IgD-negative memory B cell (primary cell): Measurements from ENCODE around the gene FAM156A. TPM values are rescaled to one million over a fixed set of nuclear protein-coding genes. Genes with fewer than 3 reads are reported as not detected.
"Not testable (repeated sequence)": the region's sequence is repeated elsewhere in the genome, so short reads cannot be mapped to it uniquely, and the experiment has no call there.

Source experiments
- H3K27ac Mint-ChIP-seq, 3 donors: one replicate each; pipeline ENCODE4 v1.8.0; 2020 to 2022; ENCODE audit warnings: mild to moderate bottlenecking in 3 of 3, mixed read lengths in 3 of 3, moderate library complexity in 1 of 3
- H3K27me3 Mint-ChIP-seq: one replicate; pipeline ENCODE4 v1.8.0; 2021; ENCODE audit warnings: mixed read lengths
- H3K36me3 Mint-ChIP-seq: one replicate; pipeline ENCODE4 v1.8.0; 2020; ENCODE audit warnings: mild to moderate bottlenecking, mixed read lengths
- H3K4me1 Mint-ChIP-seq, 3 donors: one replicate each; pipeline ENCODE4 v1.8.0; 2020 to 2022; ENCODE audit warnings: mixed read lengths in 3 of 3, mild to moderate bottlenecking in 1 of 3
- H3K4me3 Mint-ChIP-seq, 4 donors: one replicate each; pipeline ENCODE4 v1.8.0; 2020 to 2022; ENCODE audit warnings: mild to moderate bottlenecking in 4 of 4, mixed read lengths in 4 of 4, moderate library complexity in 3 of 4
- H3K9me3 Mint-ChIP-seq, 3 donors: one replicate each; pipeline ENCODE4 v1.8.0; 2020 to 2021; ENCODE audit warnings: mixed read lengths in 3 of 3, mild to moderate bottlenecking in 1 of 3
- polyA plus RNA-seq: library from polyadenylated mRNA; unstranded; fragments of 300-500 nt; fragmentation: Illumina TruSeq; gene quantifications from one replicate; pipeline ENCODE4 v1.2.3, GENCODE V29; 2021

The FAM156A gene
- 3.8 TPM for polyA plus RNA-seq

GRCh38 chrX:52958113-52958959, at the start of gene FAM156A:
Gene FAM156A, minus strand, starts transcription at chrX:52958518. Its CDS starts 9,930 bp downstream, at chrX:52948588.
- not testable (repeated sequence) for H3K4me1 Mint-ChIP-seq, H3K36me3 Mint-ChIP-seq, H3K9me3 Mint-ChIP-seq, H3K4me3 Mint-ChIP-seq, H3K27ac Mint-ChIP-seq, H3K27me3 Mint-ChIP-seq

GRCh38 chrX:53005327-53005726, 47.0 kb upstream of the FAM156A start:
- H3K36me3 Mint-ChIP-seq, result no peaks in the 10 kb centered on the region
- H3K4me1 Mint-ChIP-seq, result peaks cover 0 to 1% (median 1%) of the 10 kb centered on the region in 3 donors
- no peak overlapping the region for H3K4me3 Mint-ChIP-seq
- peaks cover 0 to 4% (median 0%) of the 10 kb centered on the region in 3 donors for H3K9me3 Mint-ChIP-seq
- no peak overlapping the region for H3K27ac Mint-ChIP-seq
- H3K27me3 Mint-ChIP-seq, result peaks cover 8% of the 10 kb centered on the region

GRCh38 chrX:53004811-53005210, 46.5 kb upstream of the FAM156A start:
- Mint-ChIP-seq H3K4me1 (peaks cover 0 to 1% (median 1%) of the 10 kb centered on the region in 3 donors), H3K4me3 (no peak overlapping the region), H3K36me3 (no peaks in the 10 kb centered on the region), H3K27ac (no peak overlapping the region), H3K9me3 (peaks cover 0 to 4% (median 0%) of the 10 kb centered on the region in 3 donors), H3K27me3 (peaks cover 8% of the 10 kb centered on the region)

- Mint-ChIP-seq H3K9me3 (peaks cover 0 to 4% (median 0%) of the 10 kb centered on the region in 3 donors), H3K4me1 (peaks cover 0 to 1% (median 1%) of the 10 kb centered on the region in 3 donors), H3K36me3 (no peaks in the 10 kb centered on the region), H3K27me3 (peaks cover 8% of the 10 kb centered on the region), H3K27ac (no peak overlapping the region), H3K4me3 (no peak overlapping the region)
These were observed 45.7 kb upstream of the FAM156A start for GRCh38 chrX:53004038-53004437.

- Mint-ChIP-seq H3K4me3 (no peak overlapping the region), H3K36me3 (no peaks in the 10 kb centered on the region), H3K27me3 (peaks cover 6% of the 10 kb centered on the region), H3K9me3 (no peaks in the 10 kb centered on the region), H3K27ac (no peak overlapping the region), H3K4me1 (peaks cover 0 to 1% (median 1%) of the 10 kb centered on the region in 3 donors)
These were observed 44.8 kb upstream of the FAM156A start for GRCh38 chrX:53003111-53003510.

- Mint-ChIP-seq H3K27me3 (peaks cover 6% of the 10 kb centered on the region), H3K27ac (no peak overlapping the region), H3K36me3 (no peaks in the 10 kb centered on the region), H3K9me3 (no peaks in the 10 kb centered on the region), H3K4me3 (no peak overlapping the region), H3K4me1 (peaks cover 0 to 1% (median 1%) of the 10 kb centered on the region in 3 donors)
These were observed 43.6 kb upstream of the FAM156A start for GRCh38 chrX:53001958-53002357.

- H3K27ac Mint-ChIP-seq, result no peak overlapping the region
These were observed 42.3 kb upstream of the FAM156A start for GRCh38 chrX:53000447-53001135.

GRCh38 chrX:52995987-52996331, 37.6 kb upstream of the FAM156A start:
- Mint-ChIP-seq H3K27ac (peak overlapping the region; percentile 39 to 97 (median 70)), H3K4me1 (peaks cover 4 to 9% (median 6%) of the 10 kb centered on the region in 3 donors), H3K9me3 (no peaks in the 10 kb centered on the region), H3K36me3 (no peaks in the 10 kb centered on the region), H3K4me3 (peak overlapping the region; percentile 86 to 96 (median 96)), H3K27me3 (no peaks in the 10 kb centered on the region)

More at GRCh38 chrX:53000447-53001135, 42.3 kb upstream of the FAM156A start:
- Mint-ChIP-seq H3K9me3 (no peaks in the 10 kb centered on the region), H3K27me3 (peaks cover 6% of the 10 kb centered on the region), H3K4me3 (peak overlapping the region; percentile 28 to 84 (median 64)), H3K36me3 (no peaks in the 10 kb centered on the region), H3K4me1 (peaks cover 3 to 5% (median 4%) of the 10 kb centered on the region in 3 donors)

- Mint-ChIP-seq H3K27ac (peak overlapping the region; percentile 70 to 98 (median 97)), H3K4me1 (peaks cover 3 to 11% (median 6%) of the 10 kb centered on the region in 3 donors), H3K27me3 (no peaks in the 10 kb centered on the region), H3K36me3 (no peaks in the 10 kb centered on the region), H3K4me3 (peak overlapping the region; percentile 86 to 96 (median 96)), H3K9me3 (no peaks in the 10 kb centered on the region)
These were observed 37.0 kb upstream of the FAM156A start for GRCh38 chrX:52995135-52995986.

- no peaks in the 10 kb centered on the region for H3K27me3 Mint-ChIP-seq
- H3K27ac Mint-ChIP-seq, result peak overlapping the region in 2 of 3 donors; percentile 53 to 57
- no peaks in the 10 kb centered on the region for H3K36me3 Mint-ChIP-seq
- no peaks in the 10 kb centered on the region for H3K9me3 Mint-ChIP-seq
- peaks cover 5 to 14% (median 11%) of the 10 kb centered on the region in 3 donors for H3K4me1 Mint-ChIP-seq
- H3K4me3 Mint-ChIP-seq, result no peak overlapping the region
These were observed 32.5 kb upstream of the FAM156A start for GRCh38 chrX:52990848-52991247.

- H3K9me3 Mint-ChIP-seq, H3K27me3 Mint-ChIP-seq, H3K4me3 Mint-ChIP-seq, H3K36me3 Mint-ChIP-seq: not testable (repeated sequence)
- peak overlapping the region in 1 of 3 donors; percentile 29 for H3K27ac Mint-ChIP-seq
- peaks cover 4 to 10% (median 8%) of the 10 kb centered on the region in 3 donors for H3K4me1 Mint-ChIP-seq
These were observed 31.8 kb upstream of the FAM156A start for GRCh38 chrX:52990011-52990631.

GRCh38 chrX:52988985-52989917, 30.9 kb upstream of the FAM156A start:
- no peaks in the 10 kb centered on the region for H3K9me3 Mint-ChIP-seq
- H3K27ac Mint-ChIP-seq, result peak overlapping the region in 1 of 3 donors; percentile 18
- H3K4me1 Mint-ChIP-seq, result peaks cover 4 to 10% (median 8%) of the 10 kb centered on the region in 3 donors
- H3K27me3 Mint-ChIP-seq, result no peaks in the 10 kb centered on the region
- H3K4me3 Mint-ChIP-seq, result no peak overlapping the region
- H3K36me3 Mint-ChIP-seq, result no peaks in the 10 kb centered on the region

GRCh38 chrX:52983321-52984000, 25.1 kb upstream of the FAM156A start:
- H3K27me3 Mint-ChIP-seq, result peaks cover 4% of the 10 kb centered on the region
- peaks cover 0 to 2% (median 0%) of the 10 kb centered on the region in 3 donors for H3K4me1 Mint-ChIP-seq
- no peaks in the 10 kb centered on the region for H3K9me3 Mint-ChIP-seq
- H3K4me3 Mint-ChIP-seq, result no peak overlapping the region
- no peak overlapping the region for H3K27ac Mint-ChIP-seq
- no peaks in the 10 kb centered on the region for H3K36me3 Mint-ChIP-seq
